Epidermal melanocyte (primary cell): ENCODE data around the gene ACBD3.
"Not testable (repeated sequence)": the region's sequence is repeated elsewhere in the genome, so short reads cannot be mapped to it uniquely, and the experiment has no call there.

Source experiments
- DNase-seq: peaks from one replicate; pipeline ENCODE4 v3.0.0; 2011; ENCODE audit warnings: low spot score; ENCODE audit not compliant: insufficient read length

Gene ACBD3

DNA sequence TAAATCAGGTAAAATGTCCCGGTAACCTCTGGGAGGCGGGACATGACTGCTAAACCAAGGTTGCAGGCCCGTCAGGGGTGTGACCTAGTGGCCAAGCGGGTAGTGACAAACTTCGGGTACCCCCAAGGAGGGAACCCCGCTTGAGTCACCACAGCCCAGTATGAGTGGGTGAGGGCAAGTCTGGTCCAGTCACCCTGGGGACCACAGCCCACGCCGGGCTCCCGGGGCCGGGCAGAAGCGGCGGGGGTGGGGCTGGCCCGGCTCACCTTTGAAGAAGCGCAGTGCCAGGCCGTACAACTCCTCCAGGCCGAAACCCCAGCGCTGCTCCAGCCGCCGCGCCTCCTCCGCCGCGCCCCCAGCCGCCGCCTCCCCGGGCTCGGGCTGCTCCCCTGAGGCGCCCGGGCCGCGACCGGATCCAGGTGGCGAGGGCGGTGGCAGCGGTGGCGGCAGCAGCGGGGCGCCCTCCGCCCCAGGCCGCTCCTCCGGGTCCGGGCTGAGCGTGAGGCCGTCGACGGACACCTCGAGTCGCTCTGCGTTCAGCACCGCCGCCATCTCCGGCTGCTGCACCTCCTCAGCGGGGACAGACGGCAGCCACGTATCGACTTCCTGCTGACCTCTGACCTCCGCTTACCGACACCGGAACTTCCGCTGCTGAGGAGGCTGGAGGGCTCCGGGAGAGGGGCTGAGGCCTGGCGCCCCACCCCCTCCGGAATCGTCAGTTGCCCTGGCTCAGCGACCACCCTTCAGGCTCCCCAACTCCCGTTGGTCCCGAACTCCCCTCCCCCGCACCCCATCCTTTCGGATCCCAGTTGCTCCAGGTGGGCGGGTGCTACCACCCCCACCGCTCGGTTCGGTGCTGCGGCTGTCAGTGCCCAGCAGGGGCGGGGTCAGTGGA, at the start of gene ACBD3:
TSS of gene ACBD3 (minus strand) at position 618 of the 895 bp plus-strand sequence. CDS start at position 552, 66 bp downstream.
- peak; percentile 73 for DNase-seq

DNA sequence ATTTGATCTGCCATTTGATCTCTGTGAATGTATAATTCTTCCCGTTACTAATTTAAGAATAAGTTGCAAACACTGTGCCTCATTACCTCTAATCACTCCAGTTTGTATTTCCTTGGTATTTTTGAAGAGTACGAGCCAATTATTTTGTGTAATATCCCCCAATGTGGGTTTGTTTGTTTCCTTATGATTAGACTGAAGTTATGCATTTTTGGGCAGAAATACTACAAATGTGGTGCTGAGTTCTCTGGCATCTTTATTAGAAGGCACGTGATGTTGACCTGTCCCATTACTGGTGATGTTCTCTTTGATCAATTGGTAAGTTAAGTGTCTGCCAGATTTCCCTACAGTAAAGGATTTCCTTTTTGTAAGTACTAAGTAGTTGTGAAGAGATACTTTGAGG, 47.3 kb upstream of the ACBD3 start:
- no peak for DNase-seq

DNA sequence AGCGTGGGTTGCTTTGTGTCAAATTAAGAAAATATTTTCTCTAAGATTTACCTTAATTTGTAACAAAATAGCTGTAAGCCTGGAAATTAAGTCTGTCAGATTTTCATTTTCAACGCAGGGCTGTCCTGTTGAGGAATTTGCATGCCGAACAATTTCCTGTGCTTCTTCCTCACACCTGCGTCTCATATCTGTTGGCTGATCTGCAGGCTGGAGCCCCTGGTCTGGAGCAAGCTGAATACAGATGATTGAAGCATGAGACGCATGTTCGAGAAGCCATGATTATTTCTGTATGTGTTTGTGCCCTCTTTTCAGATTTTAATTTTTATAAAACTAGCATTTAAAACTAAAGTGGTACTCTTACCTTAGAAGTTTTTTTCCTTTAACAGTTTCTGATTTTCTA, 46.8 kb upstream of the ACBD3 start:
- no peak for DNase-seq

GRCh38 chr1:226226601-226227000, 40.1 kb upstream of the ACBD3 start:
- no peak for DNase-seq

DNA sequence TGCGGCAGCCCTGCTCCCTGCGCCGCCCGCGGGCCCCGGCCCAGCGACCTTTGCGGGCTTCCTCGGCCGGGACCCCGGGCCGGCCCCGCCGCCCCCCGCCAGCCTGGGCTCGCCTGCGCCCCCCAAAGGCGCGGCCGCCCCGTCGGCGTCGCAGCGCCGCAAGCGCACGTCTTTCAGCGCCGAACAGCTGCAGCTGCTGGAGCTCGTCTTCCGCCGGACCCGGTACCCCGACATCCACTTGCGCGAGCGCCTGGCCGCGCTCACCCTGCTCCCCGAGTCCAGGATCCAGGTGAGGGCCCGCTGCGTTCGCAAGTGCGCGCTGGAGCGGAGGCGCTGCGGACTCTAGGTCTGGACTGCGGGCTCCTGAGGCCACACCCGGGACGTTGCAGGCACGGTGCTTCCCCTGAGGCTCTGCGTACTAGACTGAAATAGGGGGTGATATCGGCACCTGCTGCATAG, 37.3 kb upstream of the ACBD3 start:
- DNase-seq = no peak

DNA sequence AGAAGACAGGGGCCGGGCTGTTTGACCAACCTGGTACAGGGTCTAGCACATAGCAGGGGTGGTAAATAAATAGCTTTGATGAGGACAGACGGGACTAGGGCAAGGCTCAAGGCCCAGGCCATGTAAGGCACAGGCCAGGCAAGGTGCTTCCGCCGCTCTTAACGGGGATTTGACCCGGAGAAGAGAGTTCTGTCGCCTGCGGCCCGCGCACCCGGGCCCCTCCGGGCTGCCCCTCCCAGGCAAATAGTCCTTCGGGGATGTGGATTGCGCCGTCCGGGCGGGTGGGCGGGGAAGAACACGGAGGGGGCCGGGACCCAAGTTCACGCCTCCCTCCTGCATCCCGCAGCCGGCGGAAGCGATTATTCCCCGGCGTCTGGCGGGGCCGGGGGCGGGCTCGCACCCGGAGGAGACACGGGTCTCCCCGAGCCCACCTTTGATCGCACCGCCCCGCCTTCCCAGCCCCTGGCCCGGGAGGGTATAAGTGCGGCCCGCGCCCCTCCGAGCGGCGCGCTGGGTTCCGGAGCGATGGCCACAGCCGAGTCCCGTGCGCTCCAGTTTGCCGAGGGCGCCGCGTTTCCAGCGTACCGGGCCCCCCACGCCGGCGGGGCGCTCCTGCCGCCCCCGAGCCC, 36.7 kb upstream of the ACBD3 start, which contains the start of gene MIXL1:
TSS of gene MIXL1 (plus strand) at position 508 of the 629 bp plus-strand sequence. CDS start at position 526, 18 bp downstream.
- DNase-seq = no peak

DNA sequence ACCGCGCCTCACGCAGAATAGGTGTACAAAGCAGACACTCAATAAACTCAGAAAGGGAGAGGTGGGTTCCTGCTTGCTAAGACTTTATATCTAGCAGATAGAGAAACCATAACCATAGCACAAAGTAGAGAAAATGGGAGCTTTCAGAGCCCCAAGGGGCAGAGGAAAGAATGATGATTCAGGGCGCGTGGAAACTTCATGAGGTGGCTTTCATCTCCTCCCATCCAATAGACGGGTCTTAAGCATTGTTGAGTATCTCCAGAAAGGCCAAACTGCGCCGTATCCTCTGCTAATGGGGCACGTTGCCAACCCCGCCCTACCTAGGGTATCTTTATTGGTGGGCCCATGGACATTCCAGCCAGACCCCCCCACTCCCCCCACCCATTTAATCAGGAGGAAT, 36.1 kb upstream of the ACBD3 start:
- DNase-seq = no peak

GRCh38 chr1:226220473-226221189, 34.1 kb upstream of the ACBD3 start:
- no peak for DNase-seq

- DNase-seq = no peak
These were observed 30.7 kb upstream of the ACBD3 start for GRCh38 chr1:226217273-226217672.

GRCh38 chr1:226216056-226216455, 29.5 kb upstream of the ACBD3 start:
- DNase-seq = no peak

DNA sequence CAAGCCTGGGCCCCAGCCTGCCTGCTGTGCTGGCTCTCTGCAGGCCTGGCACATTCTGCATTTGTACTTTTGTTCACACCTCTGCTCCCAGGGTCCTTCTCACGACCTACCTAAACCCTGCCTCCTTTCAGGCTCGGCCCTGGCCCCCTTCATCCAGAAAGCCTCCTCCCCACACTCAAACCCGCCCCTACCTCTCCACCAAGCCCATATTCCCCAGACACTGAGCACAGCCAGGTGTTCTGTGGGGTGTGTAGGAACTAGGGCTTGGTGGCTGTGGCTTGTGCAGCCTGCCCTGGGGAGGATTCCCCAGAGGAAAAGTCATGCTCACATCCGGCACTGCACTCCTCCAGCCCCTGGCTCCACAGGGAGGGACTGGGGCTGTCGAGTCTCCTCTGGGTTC, 28.7 kb upstream of the ACBD3 start:
- no peak for DNase-seq

DNA sequence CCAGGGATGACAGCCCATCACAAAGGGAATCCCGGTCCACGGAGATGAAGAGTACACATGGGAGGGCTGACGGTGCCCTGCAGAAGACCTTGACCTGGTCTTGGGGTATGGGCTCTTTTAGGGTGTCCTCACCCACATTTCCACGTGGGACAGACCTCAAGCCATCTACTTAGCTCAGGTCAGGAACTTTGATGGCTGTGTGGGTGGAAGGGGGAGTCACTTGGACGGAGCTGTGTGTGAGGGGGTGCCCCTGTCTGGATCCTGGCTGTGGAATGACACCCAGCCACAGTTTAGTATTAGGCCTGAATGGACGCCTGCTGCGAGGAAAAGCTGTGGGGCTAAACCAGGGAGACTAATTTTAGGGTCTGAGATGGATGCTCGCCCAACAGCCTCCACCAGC, 26.0 kb upstream of the ACBD3 start:
- DNase-seq = no peak

- no peak for DNase-seq
These were observed 24.8 kb upstream of the ACBD3 start for GRCh38 chr1:226211181-226211821.

DNA sequence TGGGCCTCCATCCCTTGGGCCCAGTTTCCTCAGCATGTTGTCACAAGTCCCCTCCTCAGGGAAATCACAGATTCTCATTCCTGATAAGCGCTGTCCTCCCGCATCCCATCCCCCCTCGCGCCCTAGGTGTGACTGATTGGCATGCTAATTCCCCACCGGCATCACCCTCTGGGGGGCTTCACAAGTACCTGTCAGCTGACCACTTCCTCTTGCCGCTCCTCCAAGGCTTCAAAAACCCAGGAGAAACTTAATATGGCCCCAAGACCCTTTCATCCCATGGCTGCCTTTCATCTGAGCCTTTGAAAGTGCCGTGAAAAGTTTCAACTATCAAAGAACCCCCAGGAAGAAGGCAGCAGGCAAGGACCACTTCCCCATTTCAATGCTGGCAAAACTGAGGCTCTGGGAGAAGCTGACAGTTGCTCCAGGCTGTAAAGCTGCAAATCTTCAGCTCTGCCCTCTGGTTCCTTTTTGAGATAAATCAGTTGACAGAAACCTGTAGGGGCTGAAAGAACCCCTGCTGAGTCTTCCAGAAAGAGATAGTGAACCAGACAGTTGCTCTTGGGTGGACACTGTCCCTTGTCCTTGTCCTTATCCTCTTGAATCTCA, 24.1 kb upstream of the ACBD3 start:
- DNase-seq = no peak

DNA sequence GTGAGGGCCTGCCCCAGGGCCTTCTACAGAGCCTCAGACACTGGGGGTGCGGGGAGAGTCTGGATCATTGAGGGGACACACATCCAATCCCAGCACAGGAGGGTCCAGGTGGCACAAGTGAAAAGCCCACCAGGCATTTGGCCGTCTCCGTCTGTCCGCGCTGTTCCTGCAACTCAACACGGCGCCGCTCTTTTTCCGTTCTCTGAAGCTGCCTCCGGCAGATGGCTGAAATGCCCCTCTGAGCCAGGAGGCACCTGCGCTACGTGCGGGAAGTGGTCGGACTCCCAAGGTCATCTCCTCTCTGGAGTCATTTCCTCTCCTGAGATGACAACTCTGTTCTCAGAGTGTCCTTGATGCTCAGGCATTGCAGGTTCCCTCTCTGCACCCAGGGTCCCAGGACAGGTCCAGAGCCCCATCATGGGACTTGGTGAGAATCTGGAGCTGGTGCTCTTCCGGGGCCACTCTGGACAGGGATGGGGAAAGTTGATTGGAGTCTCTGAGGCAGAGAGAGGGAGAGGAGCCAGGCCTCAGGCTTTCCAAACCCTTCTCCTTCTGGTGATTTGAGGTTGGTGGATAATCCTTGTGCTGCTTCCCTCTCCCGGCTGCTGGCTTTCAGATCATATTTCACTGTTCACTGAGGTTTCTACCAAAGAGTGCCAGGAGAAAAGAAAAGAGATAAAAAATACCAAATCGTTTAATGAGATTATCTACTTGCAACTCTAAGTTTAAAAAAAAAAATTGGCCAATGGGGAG, 22.9 kb upstream of the ACBD3 start:
- no peak for DNase-seq

GRCh38 chr1:226207048-226207447, 20.5 kb upstream of the ACBD3 start:
- no peak for DNase-seq

DNA sequence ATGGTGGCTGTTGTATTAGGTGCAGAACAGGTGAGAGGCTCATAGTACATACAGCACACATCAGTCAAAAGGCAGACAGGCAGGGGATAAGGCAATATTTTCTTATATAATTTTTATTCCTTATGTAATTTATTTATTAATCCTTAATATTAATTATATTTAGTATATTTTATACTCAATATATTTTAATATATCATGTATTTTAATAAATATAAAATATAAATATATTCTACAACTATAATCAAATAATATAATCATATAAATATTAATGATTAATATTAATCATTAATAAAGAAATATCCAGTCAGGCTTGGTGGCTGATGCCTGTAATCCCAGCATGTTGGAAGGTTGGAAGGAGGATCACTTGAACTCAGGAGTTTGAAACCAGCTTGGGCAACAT, 17.7 kb upstream of the ACBD3 start:
- DNase-seq = no peak

DNA sequence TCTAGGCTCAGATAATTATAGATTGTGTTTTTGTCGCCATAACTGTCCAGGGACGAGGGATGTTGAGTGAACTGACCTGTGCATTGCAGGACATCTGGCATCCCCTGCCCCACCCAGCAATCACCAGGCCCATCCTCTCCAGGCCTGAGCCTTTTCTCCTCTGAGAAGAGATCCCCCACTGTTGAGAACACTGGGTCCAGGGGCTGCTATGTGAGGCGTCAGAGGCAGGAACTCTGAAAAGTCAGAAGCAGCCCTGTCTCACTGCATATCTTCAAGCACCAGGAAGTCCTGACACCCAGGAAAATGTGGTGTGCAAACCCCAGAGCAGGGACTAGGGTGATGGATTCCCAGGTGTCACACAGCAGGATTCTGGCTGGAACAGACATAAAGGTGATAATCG, 17.1 kb upstream of the ACBD3 start:
- DNase-seq = no peak

- no peak for DNase-seq
These were observed 16.7 kb upstream of the ACBD3 start for GRCh38 chr1:226203240-226203639.

DNA sequence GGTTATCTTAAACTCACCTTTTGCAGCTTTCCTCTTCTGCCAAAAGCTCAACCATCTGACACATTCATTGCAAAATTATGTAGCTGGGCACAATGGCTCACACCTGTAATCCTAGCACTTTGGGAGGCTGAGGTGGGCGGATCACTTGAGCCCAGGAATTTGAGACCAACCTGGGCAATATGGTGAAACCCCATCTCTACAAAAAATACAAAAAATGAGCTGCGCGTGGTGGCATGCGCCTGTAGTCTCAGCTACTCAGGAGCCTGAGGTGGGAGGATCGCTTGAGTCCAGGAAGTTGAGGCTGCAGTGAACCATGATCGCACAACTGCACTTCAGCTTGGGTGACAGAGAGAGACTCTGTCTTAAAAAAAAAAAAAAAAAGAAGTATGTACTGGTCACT, 16.1 kb upstream of the ACBD3 start:
- not testable (repeated sequence) for DNase-seq
